GM12892 (cell line): ENCODE measurements around the gene LRIT2.

ENCODE experiments used
- POLR2A ChIP-seq: IDR thresholded peaks from 2 replicates; pipeline ENCODE4 v1.6.1; 2011; ENCODE audit warnings: low read depth, low read length, control low read depth
- POLR2AphosphoS5 ChIP-seq: IDR thresholded peaks from 2 replicates; pipeline ENCODE4 v1.6.1; 2011; ENCODE audit warnings: low read depth, low read length, control low read depth
- TAF1 ChIP-seq: IDR thresholded peaks from 2 replicates; pipeline ENCODE4 v1.6.1; 2011; ENCODE audit warnings: low read depth, mild to moderate bottlenecking, control low read depth, low read length, borderline replicate concordance

- no peak for TF ChIP-seq POLR2A
- no peak for TF ChIP-seq POLR2AphosphoS5
- TF ChIP-seq TAF1: no peak
Observed at GRCh38 chr10:84212014-84212413, 13.3 kb downstream of the LRIT2 start.
